ENCODE data around the gene ERAP2.

- TF ChIP-seq CTCF (IDR thresholded peaks at IDR 0.05) (no peak), POLR2A (IDR thresholded peaks at IDR 0.05) (no peak)
These were observed 54.3 kb downstream of the ERAP2 start for GRCh38 chr5:96930589-96930988.
